Measurements from ENCODE around the gene AIFM2. TPM values are rescaled to one million over a fixed set of nuclear protein-coding genes. Genes with fewer than 3 reads are reported as not detected.
"Not testable (repeated sequence)": the region's sequence is repeated elsewhere in the genome, so short reads cannot be mapped to it uniquely, and the experiment has no call there.

AIFM2 gene
- total and polyA plus RNA-seq, 3 donors from 2014 or later, result 7.1 to 9.7 (median 7.1) TPM

DNA sequence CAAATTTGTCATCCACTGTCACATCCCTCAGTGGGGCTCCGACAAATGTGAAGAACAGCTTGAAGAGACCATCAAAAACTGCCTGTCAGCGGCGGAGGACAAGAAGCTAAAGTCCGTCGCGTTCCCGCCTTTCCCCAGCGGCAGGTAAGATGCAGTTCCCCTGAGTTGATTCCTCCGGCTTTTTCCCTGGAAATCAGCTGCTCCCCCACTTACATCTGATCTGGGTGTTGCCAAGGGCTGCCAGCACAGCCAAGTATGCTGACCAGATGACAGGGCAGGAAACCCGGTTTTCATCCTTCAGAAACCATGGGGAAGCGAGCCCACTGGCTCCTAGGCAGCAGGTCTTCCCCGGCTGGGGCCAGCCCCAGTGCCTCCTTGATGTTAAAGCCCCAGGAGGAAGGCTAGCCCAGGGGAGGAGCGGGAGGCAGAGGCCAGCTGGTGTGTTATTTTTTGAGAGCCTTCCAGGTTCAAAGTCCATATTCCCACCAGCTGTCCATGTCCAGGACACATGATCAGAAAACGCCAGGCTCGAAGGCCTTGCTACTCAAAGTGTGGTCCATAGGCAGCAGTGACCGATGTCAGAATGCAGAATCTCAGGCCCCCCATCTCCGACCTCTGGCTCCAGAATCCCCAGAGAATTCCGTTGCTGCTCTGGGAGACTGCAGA is 23.4 kb downstream of the AIFM2 start:
- Histone ChIP-seq H3K4me3 (no peak overlapping the region), H3K4me1 (no peaks in the 10 kb centered on the region), H3K27ac (no peak overlapping the region), H3K36me3 (ENCODE audit: low read depth, missing control alignments) (no peaks in the 10 kb centered on the region), H3K9me3 (no peaks in the 10 kb centered on the region), H3K27me3 (no peaks in the 10 kb centered on the region)
- no peak for TF ChIP-seq POLR2A (IDR thresholded peaks at IDR 0.05)
- TF ChIP-seq, protein P1, sequence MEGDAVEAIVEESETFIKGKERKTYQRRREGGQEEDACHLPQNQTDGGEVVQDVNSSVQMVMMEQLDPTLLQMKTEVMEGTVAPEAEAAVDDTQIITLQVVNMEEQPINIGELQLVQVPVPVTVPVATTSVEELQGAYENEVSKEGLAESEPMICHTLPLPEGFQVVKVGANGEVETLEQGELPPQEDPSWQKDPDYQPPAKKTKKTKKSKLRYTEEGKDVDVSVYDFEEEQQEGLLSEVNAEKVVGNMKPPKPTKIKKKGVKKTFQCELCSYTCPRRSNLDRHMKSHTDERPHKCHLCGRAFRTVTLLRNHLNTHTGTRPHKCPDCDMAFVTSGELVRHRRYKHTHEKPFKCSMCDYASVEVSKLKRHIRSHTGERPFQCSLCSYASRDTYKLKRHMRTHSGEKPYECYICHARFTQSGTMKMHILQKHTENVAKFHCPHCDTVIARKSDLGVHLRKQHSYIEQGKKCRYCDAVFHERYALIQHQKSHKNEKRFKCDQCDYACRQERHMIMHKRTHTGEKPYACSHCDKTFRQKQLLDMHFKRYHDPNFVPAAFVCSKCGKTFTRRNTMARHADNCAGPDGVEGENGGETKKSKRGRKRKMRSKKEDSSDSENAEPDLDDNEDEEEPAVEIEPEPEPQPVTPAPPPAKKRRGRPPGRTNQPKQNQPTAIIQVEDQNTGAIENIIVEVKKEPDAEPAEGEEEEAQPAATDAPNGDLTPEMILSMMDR (IDR thresholded peaks at IDR 0.05), result no peak
- no peak for DNase-seq
- intact Hi-C loops (cut with DNase I; ENCODE audit: low total_unique reads), result no loop called here
- 88 to 89% methylated on average over 12 to 18 of the region's 18 CpGs for WGBS, 2 donors

DNA sequence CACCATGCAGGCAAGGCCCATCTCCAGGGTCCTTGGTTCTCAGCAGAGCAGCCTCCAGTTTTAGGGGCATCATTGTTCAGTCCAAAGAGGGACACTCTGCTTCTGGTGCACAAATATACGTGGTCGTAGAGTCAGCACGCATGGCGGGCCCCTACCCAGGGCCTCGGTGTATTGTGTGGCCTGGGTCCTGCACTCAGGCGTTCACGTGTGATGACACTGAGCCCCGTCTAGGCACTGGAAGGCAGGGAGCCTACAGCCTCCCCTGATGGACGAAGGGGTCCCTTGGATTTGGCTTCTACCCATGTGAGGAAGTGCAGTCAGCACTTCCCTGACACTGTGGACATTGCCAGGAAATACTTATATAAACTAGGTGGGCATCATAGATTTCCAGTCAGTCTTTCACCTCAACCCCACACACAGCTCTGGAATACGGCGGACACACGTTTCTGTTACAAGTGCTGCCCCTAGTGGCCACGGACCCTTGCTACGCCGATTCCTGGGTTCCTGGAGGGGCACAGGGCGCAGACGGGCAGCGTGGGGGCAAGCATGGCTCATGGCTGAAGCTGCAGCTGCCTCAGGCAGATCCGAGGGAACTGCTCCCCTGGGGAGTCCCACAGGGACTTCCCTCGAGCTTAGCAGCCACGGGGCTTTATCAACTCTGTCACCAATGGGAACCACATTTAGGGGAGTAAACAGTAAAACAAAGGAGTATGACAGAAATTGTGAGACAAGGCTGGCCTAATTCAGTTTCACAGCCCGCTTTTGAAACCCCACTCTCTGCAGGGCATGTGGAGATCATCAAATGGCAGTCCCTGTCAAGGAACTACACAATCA is 25.4 kb downstream of the AIFM2 start:
- Histone ChIP-seq H3K27ac (no peak overlapping the region), H3K27me3 (no peaks in the 10 kb centered on the region), H3K4me3 (no peak overlapping the region), H3K4me1 (no peaks in the 10 kb centered on the region), H3K36me3 (ENCODE audit: low read depth, missing control alignments) (no peaks in the 10 kb centered on the region), H3K9me3 (no peaks in the 10 kb centered on the region)
- peak; percentile 24 for DNase-seq
- intact Hi-C loops (cut with DNase I; ENCODE audit: low total_unique reads), result no loop called here
- TF ChIP-seq, protein P1 (IDR thresholded peaks at IDR 0.05), result peak in 2 of 3 experiments; percentile 11 to 37
- no peak for TF ChIP-seq POLR2A (IDR thresholded peaks at IDR 0.05)
- 80 to 86% methylated on average over 19 to 22 of the region's 22 CpGs for whole genome bisulfite sequencing, 2 donors

DNA sequence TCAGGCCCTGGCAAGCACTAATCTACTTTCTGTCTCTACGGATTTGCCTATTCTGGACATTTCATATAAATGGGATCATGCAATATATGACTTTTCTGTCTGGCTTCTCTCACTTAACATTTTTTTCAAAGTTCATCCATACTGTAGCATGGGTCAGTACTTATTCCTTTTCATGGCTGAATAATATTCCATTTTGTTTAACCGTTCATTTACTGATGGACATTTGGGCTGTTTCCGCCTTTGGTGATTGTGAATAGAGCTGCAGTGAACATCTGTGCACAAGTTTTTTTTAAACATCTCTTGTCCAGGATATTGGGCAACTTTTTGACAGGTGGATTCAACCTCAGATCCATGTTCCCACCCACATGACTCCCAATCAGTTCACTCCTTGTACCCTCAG is 31.0 kb downstream of the AIFM2 start:
- H3K4me1 ChIP-seq, result no peaks in the 10 kb centered on the region
- H3K27ac ChIP-seq, result no peak overlapping the region
- intact Hi-C loops (cut with DNase I; ENCODE audit: low total_unique reads), result no loop called here
- H3K4me3 ChIP-seq, result no peak overlapping the region
- no peaks in the 10 kb centered on the region for H3K9me3 ChIP-seq
- no peaks in the 10 kb centered on the region for H3K27me3 ChIP-seq
- no peak for DNase-seq
- no peaks in the 10 kb centered on the region for H3K36me3 ChIP-seq (ENCODE audit: low read depth, missing control alignments)
- TF ChIP-seq, protein P1 (IDR thresholded peaks at IDR 0.05), result no peak
- no peak for TF ChIP-seq POLR2A (IDR thresholded peaks at IDR 0.05)
- 61 to 80% methylated on average over 3 of the region's 3 CpGs for WGBS, 2 donors

DNA sequence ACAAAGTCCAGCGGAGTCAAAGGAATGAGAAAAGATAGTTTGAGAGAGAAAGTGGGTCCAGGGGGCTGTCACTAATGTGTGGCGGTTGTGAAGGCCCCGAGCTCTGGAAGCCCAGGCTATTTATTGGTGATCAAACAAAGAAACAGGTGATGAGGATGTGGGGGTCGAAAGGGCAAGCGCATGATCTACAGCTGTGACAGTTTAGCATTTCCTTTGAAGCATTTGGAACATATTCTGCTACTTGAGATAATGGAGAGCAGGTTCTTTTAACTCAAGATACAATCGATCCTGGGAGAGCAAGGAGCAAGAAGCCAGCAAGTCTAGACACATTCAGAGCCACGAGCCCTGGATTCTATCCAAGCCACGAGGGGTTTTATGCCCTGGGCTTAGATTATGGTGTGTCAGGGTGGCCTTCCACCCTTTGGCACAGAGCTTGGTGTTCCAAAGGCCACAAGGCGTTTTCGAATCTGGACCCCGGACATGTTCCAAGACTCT is 31.5 kb downstream of the AIFM2 start:
- H3K27ac ChIP-seq; H3K4me3 ChIP-seq; H3K9me3 ChIP-seq; DNase-seq; H3K27me3 ChIP-seq; H3K4me1 ChIP-seq; H3K36me3 ChIP-seq (ENCODE audit: low read depth, missing control alignments); intact Hi-C loops (cut with DNase I; ENCODE audit: low total_unique reads): not testable (repeated sequence)
- 85% methylated on average over 11 of the region's 11 CpGs for WGBS, 2 donors

DNA sequence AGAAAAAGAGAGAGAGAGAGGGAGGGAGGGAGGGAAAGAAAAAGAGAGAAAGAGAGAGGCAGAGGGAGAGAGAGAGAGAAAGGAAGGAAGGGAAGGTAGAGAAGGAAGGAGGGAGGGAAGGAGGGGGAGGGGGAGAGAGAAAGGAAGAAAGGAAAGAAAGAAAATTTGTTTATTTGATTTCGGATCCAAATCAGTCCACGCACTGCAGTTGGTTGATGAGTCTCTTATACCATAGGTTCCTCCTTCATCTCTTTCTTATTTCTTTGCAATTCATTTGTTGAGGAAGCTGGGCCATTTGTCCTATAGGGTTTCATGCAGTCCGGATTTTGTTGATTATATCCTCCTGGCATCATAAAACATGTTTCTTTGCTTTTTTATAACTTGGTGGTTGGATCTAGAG is 34.4 kb downstream of the AIFM2 start:
- Histone ChIP-seq H3K27me3 (no peaks in the 10 kb centered on the region), H3K4me3 (no peak overlapping the region), H3K9me3 (no peaks in the 10 kb centered on the region), H3K27ac (no peak overlapping the region), H3K36me3 (ENCODE audit: low read depth, missing control alignments) (no peaks in the 10 kb centered on the region), H3K4me1 (no peaks in the 10 kb centered on the region)
- WGBS, 2 donors, result 94 to 96% methylated on average over 3 of the region's 3 CpGs
- TF ChIP-seq, protein P1 (IDR thresholded peaks at IDR 0.05), result no peak
- no peak for TF ChIP-seq POLR2A (IDR thresholded peaks at IDR 0.05)
- no peak for DNase-seq
- intact Hi-C loops (cut with DNase I; ENCODE audit: low total_unique reads), result no loop called here

Data from testis (tissue), 3 donors.